ENCODE results near the gene IFT27.

IFT27 gene

DNA sequence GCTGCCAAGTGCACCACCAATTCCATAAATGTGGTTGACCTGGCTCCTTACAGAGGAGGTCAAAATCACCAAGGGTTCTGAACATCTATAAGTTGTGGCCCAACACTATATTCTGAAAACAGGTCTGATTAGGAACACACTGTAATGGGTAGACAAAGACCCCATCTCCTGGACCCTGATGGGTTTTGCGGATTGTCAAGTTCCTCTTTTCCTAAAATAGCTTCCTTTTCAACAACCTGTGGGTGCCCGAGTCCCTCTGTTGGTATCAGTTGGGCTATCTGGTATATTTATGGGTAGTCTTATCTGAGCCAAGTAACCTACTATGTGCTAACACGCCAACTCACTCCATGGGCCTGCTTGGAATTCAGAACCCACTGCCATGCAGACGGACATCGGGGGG lies 62.5 kb downstream of the IFT27 start:
- DNase-seq: no peak
